ENCODE data around the gene PPP3CA.

- TF ChIP-seq, protein P1, sequence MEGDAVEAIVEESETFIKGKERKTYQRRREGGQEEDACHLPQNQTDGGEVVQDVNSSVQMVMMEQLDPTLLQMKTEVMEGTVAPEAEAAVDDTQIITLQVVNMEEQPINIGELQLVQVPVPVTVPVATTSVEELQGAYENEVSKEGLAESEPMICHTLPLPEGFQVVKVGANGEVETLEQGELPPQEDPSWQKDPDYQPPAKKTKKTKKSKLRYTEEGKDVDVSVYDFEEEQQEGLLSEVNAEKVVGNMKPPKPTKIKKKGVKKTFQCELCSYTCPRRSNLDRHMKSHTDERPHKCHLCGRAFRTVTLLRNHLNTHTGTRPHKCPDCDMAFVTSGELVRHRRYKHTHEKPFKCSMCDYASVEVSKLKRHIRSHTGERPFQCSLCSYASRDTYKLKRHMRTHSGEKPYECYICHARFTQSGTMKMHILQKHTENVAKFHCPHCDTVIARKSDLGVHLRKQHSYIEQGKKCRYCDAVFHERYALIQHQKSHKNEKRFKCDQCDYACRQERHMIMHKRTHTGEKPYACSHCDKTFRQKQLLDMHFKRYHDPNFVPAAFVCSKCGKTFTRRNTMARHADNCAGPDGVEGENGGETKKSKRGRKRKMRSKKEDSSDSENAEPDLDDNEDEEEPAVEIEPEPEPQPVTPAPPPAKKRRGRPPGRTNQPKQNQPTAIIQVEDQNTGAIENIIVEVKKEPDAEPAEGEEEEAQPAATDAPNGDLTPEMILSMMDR (IDR thresholded peaks at IDR 0.05) = no peak
- no peak for TF ChIP-seq POLR2A (IDR thresholded peaks at IDR 0.05)
Observed at GRCh38 chr4:101265816-101266172, 81.5 kb downstream of the PPP3CA start.

Measured in tibial nerve (tissue), 3 donors.